ENCODE measurements around the gene TMEM253. TPM values are rescaled to one million over a fixed set of nuclear protein-coding genes. Genes with fewer than 3 reads are reported as not detected.

Gene TMEM253
- total RNA-seq, 2 experiments from 2014 or later, result not detected

GRCh38 chr14:21088687-21089086 is 12.2 kb upstream of the TMEM253 start:
- DNase-seq (peak in 1 of 14 experiments; percentile 24), ATAC-seq (ENCODE audit: poor library complexity) (no peak)
- Mint-ChIP-seq H3K36me3 (ENCODE audit: low read depth) (peaks cover 12% of the 10 kb centered on the region), H3K27ac (peak overlapping the region; percentile 90), H3K4me1 (ENCODE audit: low read depth) (peaks cover 39% of the 10 kb centered on the region), H3K4me3 (no peak overlapping the region), H3K9me3 (no peaks in the 10 kb centered on the region), H3K27me3 (no peaks in the 10 kb centered on the region)
- no peak for TF ChIP-seq CTCF (IDR thresholded peaks at IDR 0.05)
- no peaks in the 10 kb centered on the region for H3K27me3 ChIP-seq (ENCODE audit: control insufficient read depth in 1 of 2, insufficient read depth in 2 of 2, low read length in 2 of 2)
- H3K4me3 ChIP-seq (ENCODE audit: low read length), result no peak overlapping the region
- POLR2A ChIA-PET, result interaction anchor here (2.1 kb wide), 2 partner anchors 15 to 18 kb away, joined by 11 to 21 read pairs; partner anchors contain the start of gene ARHGEF40
- intact Hi-C loops (cut with DNase I, micrococcal nuclease), result loop anchor here in 1 of 2 experiments (10.0 kb wide), 1 partner anchor 624 kb away; the partner anchor contains the start of genes PIP4P1 and PNP
- no peaks in the 10 kb centered on the region for H3K36me3 ChIP-seq (ENCODE audit: insufficient read depth, low read length)
- H3K27ac ChIP-seq (ENCODE audit: low read depth in 1 of 2, low read length in 2 of 2), result peak overlapping the region in 1 of 2 donors; percentile 97
- CTCF ChIA-PET, result interaction anchor here (1.7 to 4.8 kb wide), 5 partner anchors 15 to 74 kb away, joined by 5 to 51 read pairs (median 24); no protein-coding TSS in a partner anchor
- H3K4me1 ChIP-seq (ENCODE audit: insufficient read depth, low read length), result peaks cover 34% of the 10 kb centered on the region
- no peaks in the 10 kb centered on the region for H3K9me3 ChIP-seq (ENCODE audit: control insufficient read depth in 1 of 2, insufficient read depth in 1 of 2, low read length in 2 of 2)

- H3K27me3 Mint-ChIP-seq, result no peaks in the 10 kb centered on the region
- ChIA-PET CTCF (interaction anchor here (1.7 to 4.8 kb wide), 5 partner anchors 15 to 74 kb away, joined by 5 to 51 read pairs (median 24); no protein-coding TSS in a partner anchor), POLR2A (no interaction called here)
- no peaks in the 10 kb centered on the region for H3K9me3 Mint-ChIP-seq
- intact Hi-C loops (cut with DNase I, micrococcal nuclease), result loop anchor here in 1 of 2 experiments (10.0 kb wide), 1 partner anchor 624 kb away; the partner anchor contains the start of genes PIP4P1 and PNP
- H3K36me3 ChIP-seq (ENCODE audit: insufficient read depth, low read length), result no peaks in the 10 kb centered on the region
- peaks cover 34% of the 10 kb centered on the region for H3K4me1 ChIP-seq (ENCODE audit: insufficient read depth, low read length)
- peak overlapping the region; percentile 90 for H3K27ac Mint-ChIP-seq
- H3K36me3 Mint-ChIP-seq (ENCODE audit: low read depth), result peaks cover 12% of the 10 kb centered on the region
- DNase-seq (no peak), ATAC-seq (ENCODE audit: poor library complexity) (no peak)
- no peak overlapping the region for H3K4me3 ChIP-seq (ENCODE audit: low read length)
- no peaks in the 10 kb centered on the region for H3K27me3 ChIP-seq (ENCODE audit: control insufficient read depth in 1 of 2, insufficient read depth in 2 of 2, low read length in 2 of 2)
- H3K4me3 Mint-ChIP-seq, result no peak overlapping the region
- H3K9me3 ChIP-seq (ENCODE audit: control insufficient read depth in 1 of 2, insufficient read depth in 1 of 2, low read length in 2 of 2), result no peaks in the 10 kb centered on the region
- H3K4me1 Mint-ChIP-seq (ENCODE audit: low read depth), result peaks cover 39% of the 10 kb centered on the region
- TF ChIP-seq CTCF (IDR thresholded peaks at IDR 0.05), result no peak
- H3K27ac ChIP-seq (ENCODE audit: low read depth in 1 of 2, low read length in 2 of 2), result no peak overlapping the region
Observed at GRCh38 chr14:21089271-21089670, 11.6 kb upstream of the TMEM253 start.

- Histone ChIP-seq H3K27me3 (ENCODE audit: control insufficient read depth in 1 of 2, insufficient read depth in 2 of 2, low read length in 2 of 2) (no peaks in the 10 kb centered on the region), H3K36me3 (ENCODE audit: insufficient read depth, low read length) (no peaks in the 10 kb centered on the region), H3K4me1 (ENCODE audit: insufficient read depth, low read length) (peaks cover 34% of the 10 kb centered on the region), H3K4me3 (ENCODE audit: low read length) (no peak overlapping the region), H3K9me3 (ENCODE audit: control insufficient read depth in 1 of 2, insufficient read depth in 1 of 2, low read length in 2 of 2) (no peaks in the 10 kb centered on the region), H3K27ac (ENCODE audit: low read depth in 1 of 2, low read length in 2 of 2) (no peak overlapping the region)
- DNase-seq (no peak), ATAC-seq (ENCODE audit: poor library complexity) (no peak)
- ChIA-PET CTCF (interaction anchor here (1.7 to 4.8 kb wide), 5 partner anchors 14 to 75 kb away, joined by 5 to 51 read pairs (median 24); no protein-coding TSS in a partner anchor), POLR2A (no interaction called here)
- Mint-ChIP-seq H3K36me3 (ENCODE audit: low read depth) (peaks cover 12% of the 10 kb centered on the region), H3K4me1 (ENCODE audit: low read depth) (peaks cover 39% of the 10 kb centered on the region), H3K27me3 (no peaks in the 10 kb centered on the region), H3K4me3 (no peak overlapping the region), H3K27ac (no peak overlapping the region), H3K9me3 (no peaks in the 10 kb centered on the region)
- TF ChIP-seq CTCF (IDR thresholded peaks at IDR 0.05), result no peak
- intact Hi-C loops (cut with DNase I, micrococcal nuclease), result loop anchor here in 1 of 2 experiments (10.0 kb wide), 1 partner anchor 625 kb away; the partner anchor contains the start of genes PIP4P1 and PNP
Observed at GRCh38 chr14:21089877-21090193, 11.0 kb upstream of the TMEM253 start.
